GM18520 (cell line): Measurements from ENCODE around the gene EXOC7.
"Not testable (repeated sequence)": the region's sequence is repeated elsewhere in the genome, so short reads cannot be mapped to it uniquely, and the experiment has no call there.

Experiments
- ATAC-seq: cut with Tn5 transposase; IDR thresholded peaks from one replicate; pipeline ENCODE4 v1.9.1; 2021; ENCODE audit not compliant: unreplicated experiment

The EXOC7 gene

DNA sequence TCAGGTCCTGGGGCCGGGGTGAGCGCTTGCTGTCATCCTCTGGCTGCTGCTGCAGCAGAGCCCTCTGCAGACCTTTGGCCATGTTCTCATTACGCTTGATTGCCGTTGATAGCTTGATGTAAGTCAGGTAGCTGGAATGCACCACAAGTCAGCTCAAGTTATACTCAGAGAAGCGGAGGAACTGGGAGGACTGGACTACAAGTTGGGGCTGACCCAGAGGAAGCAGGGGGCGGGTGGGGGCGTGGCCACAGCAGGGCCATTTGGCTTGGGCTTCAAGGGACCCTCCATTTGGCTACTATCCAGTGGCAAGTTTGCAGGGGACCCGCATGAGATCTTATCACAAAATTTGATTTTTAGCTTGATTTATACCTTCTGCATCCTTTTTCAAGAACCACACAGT, 57.5 kb downstream of the EXOC7 start:
- ATAC-seq: no peak

DNA sequence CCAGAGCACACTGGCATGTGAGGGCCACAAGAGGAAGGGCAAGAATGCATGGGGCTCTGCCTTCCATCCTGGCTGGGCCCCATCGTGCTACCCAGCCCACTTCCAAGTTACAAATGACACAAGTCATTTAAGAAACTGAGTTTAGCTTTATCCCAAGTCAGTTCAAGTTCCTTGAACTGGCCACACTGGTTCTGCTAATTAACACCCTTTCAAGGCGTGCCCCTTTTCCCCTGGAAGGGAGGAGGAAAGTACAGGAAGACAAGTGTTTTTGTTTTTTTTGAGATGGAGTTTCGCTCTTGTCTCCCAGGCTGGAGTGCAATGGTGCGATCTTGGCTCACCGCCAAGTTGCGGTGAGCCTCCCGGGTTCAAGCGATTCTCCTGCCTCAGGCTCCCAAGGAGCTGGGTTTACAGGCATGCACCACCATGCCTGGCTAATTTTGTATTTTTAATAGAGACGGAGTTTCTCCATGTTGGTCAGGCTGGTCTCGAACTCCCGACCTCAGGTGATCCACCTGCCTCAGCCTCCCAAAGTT, 59.0 kb downstream of the EXOC7 start:
- ATAC-seq: not testable (repeated sequence)

DNA sequence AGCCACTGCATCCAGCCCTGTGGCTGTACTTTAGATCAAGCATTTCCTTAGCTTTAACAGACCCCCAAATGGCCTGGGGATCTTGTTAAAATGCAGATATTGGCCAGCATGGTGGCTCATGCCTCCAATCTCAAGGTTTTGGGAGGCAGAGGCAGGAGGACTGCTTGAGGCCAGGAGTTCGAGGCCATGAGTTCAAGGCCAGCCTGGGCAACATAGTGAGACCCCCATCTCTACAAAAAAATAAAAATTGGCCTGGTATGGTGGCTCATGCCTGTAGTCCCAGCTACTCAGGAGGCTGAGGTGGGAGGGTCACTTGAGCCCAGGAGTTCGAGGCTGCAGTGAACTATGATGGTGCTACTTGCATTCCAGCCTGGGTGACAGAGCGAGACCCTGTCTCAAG, 60.7 kb downstream of the EXOC7 start:
- not testable (repeated sequence) for ATAC-seq

DNA sequence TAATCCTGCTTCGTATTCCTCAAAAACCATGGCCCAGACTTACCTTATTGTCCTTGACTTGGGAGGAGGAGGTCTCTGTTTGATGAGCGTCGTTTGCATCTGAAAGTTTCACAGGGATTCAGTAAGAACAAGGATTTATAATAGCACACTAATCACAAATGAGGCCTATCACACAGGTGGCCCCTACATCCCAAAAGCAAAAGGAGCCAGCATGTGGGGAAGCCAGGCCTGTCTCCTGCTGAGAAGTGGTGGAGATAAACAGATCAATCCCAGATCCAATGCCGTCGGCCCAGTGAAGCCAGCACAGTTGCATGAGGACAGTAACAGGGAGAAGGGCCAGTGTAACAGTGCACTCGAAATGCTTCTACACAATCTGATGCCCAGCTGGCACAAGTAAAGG, 63.2 kb downstream of the EXOC7 start:
- no peak for ATAC-seq

DNA sequence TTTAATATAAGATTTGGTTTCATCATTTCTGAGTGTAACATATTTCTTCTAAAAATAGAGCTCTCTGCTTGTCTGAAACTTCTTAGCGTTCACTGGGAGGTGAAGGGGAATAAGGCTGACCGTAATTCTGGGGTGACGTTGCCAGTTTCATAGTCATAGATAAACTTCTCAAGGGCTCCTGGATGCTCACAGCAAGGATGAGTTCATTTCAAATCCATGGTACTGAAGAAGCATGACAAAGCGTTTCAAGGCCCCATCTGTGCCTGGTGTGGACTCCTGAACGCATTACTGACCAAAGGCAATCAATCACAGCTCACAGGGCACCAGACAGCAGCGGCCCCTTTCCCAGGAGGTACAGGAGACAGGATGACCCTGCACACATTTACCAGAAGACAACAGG, 64.5 kb downstream of the EXOC7 start:
- ATAC-seq: no peak

DNA sequence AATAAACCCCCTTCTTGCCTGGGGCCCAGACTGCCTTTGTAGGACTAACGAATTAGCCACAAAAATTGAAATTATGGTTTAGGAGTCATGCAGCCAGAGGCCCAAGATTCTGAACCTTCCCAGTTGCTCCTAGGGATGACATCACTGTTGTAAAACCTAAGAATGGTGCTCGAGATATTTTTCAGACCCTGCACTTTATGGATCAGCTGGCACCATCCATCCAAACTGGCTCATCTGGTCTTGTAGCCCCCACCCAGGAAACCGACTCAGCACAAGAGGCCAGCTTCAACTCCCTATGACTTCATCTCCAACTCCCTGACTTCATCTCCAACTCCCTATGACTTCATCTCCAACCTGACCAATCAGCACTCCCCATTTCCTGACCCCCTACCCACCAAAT, 65.5 kb downstream of the EXOC7 start:
- ATAC-seq: no peak

DNA sequence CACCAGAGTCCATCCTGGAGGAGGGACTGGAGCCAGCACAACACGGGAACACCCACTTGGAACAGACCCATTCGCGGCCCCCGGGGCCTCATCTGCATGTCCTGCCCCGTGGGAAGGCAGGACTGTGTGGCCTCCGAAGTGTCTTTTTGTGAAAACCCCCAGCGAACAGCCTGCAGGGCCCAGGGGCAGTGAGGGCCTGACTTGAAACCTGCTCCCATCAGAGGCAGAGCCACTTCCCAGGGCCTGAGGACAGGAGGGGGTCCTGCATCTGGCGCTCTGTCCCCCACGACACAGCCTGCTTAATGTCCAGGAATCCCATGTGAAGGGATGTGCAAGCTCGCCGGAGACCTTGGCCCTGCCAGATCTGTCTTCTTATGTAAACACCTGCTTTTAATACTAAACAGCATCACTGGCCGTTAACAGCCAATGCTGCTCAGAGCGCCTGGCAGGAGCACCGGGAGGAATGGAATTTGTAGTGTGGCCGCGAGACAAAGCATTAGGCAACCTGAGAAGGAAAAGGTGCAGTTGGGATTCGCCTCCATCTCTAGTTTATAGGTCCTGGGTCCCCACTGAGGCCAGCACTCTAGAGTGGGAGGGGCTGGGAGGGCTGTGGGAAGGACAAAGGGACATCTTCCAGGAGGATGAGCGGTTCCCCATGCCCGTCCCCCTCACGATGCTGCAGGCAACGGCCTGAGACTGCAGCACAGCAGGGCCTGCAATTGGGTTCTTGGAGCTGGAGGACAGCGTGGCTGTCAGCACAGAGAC, 66.9 kb downstream of the EXOC7 start:
- ATAC-seq: no peak

DNA sequence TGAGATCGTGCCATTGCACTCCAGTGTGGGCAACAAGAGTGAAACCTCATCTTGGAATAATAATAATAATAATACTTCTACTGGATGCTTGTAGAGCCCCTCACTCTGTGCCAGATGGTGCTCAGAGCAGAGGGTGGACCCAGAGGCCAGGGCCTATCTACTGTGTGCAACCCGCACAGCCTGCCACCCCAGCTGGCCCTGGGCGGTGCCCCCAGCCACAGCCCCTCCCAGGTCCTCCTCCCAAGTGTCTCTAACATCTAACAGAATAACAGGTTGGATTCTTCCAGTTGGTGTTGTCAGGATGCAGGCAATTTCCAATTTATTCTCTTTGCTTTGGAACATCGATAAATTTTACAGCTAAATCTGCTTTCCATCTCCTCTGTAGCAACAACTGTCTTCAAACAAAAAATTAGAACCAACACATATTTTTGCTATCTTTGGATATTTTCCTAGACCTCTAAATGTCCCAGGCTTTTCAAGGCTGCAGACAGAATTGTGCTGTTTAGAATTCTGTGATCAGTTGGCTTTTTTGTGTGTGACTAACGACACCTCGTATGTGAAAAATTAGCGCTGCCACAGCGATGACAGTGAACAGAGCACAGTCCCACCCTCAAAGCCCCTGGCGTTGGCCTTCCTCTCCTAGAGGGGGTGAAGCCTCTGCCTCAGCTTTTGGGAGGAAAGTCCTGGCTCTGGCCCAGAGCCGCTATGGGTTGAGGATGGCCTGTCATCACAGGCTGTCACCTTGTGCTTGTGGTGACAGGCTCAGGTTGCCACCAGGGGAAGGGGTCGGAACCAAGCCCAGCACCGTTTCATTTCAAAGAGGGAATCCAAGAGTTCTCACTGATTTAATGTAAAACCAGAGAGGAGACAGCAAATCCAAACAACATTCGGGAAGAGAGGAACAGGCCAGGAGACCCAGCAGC, 68.9 kb downstream of the EXOC7 start:
- ATAC-seq: no peak

DNA sequence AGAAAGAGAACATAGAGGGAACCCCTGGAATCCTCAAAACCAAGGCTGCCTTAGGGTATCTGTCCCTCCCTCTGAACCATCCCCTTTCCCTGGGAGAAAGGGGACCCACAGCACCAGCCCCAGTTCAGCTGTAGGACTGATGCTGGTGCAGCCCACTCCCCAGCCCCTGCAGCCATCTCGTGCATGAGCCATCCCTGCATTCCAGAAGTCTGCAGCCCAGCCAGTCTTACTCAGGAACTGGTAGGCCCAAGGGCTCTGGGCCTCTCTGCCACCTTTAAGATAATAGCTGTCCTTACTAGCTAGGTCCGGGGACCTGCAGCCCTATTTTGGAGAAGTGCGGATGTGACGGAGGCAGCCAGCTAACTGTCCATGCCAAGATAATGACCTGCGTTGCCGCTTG, 70.4 kb downstream of the EXOC7 start:
- ATAC-seq: no peak

DNA sequence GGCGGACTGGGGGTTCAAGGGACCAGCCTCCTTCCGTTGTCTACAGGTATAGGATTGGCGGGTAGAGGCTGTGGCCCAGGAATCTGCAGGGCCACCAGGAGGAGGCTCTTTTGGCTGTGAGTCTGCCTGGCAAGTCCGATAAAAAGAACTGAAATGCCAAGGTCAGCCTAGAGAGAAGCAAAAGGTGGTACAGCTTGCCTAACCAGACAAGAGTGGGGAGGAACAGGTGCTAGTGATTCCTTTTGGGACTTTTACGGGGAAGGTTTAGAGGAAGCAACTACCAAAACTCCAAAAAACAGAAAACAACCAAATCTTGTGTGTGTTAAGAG, 70.8 kb downstream of the EXOC7 start:
- no peak for ATAC-seq

DNA sequence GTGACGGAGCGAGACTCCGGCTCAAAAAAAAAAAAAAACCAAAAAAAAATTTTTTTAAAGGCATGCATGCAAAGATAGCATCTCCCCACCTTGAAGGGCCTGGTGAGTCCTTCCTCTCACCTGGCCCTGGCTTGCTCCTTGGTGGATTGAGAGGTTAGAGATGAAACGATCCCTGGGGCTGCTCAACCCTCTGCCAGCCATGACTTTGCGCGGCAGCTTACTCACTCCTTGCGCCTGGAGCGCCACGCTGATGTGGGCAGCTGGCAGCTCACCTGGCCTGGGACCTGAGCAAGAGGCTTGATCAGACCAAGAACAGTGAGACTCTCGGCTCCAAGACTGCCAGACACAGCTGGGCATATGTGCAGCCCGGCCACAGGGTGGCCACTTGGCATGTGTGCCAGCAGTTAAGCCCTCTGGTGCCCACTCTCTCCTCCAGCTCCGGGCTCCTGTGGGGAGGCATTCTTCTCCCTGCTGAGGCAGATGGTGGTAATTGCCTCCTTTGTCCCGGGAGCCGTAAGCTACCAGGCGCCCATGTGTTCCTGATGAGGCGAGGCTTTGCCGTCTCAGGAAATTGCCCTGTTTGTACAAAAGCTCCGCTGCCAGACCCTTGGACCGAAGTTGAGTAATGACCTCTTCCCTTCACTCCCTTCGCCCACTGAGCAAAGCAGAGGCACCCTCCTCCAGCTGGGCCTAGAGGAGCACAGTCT, 71.4 kb downstream of the EXOC7 start:
- no peak for ATAC-seq
